Fibroblast of peridontal ligament (primary cell): ENCODE data around the gene UXS1.

ENCODE experiments used
- DNase-seq: peaks from one replicate; pipeline ENCODE4 v3.0.0-alpha.2; 2010; ENCODE audit errors: extremely low read depth

Gene UXS1

GRCh38 chr2:106109675-106110424, 84.3 kb downstream of the UXS1 start:
- no peak for DNase-seq

DNA sequence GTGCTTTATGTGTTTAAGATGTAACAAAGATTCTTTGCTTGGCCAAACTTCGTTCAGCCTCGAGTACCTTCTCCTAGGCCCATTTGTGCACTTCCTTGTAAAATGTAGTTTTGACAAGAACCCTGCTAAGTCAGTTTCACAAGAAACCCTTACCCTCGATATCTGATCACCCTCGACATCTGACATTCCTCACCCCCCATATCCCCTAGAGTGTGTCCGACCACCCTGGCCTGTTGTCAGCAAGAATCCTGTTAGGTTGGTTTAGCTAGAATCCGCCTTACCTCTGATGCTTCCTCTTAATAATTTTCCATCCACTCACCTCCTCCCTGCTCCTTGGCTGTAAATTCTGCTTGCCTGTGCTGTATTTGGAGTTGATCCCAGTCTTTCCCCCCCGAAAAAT, 85.3 kb downstream of the UXS1 start:
- DNase-seq, result no peak

DNA sequence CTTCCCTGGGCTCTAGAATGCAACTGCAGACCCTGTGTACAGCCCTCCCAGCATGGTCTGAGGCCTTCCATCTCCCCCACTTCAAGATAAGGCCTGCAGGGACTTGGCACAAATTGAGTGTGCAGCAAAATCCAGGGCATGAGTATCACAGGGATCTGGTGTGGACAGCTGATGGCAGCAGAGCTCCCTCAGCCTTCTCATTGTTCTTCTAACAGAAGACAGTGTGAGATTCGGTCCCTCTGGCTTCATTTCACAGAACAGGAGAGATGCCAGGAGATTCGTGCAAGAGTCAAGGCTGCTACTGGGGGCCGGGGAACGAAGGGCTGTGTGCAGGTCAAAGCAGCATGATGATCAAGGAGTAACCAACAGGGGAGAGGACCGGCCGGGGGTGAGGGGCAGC, 85.8 kb downstream of the UXS1 start:
- peak; percentile 59 for DNase-seq

DNA sequence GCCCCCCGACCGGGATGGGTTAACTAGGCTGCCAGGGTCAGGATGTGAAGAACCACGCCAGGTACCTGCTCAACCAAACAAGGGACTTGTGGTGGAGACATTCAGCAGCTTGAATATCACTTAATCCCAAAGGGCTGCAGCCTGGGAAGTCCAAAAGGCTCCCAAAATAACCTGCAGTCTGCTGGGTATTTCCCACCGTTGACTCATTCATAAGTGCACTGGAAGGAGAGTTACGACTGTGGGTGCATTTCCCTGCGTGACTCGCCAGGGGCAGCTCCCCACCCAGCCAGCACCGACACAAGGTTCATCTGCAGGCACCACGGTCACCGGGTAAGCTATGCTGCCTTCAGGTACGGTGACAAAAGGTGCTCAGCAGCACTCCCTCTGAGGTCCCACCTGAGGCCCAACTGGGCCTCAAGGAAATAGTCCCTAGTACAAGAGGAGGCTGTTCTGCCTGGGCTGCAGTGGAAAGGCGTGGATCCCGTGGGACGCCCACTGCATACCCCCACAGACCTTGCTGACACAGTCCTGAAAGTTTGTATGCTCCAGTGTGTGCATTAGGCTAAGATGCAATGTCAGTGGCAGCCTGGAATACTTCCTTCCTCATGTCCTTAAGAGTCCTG, 86.5 kb downstream of the UXS1 start:
- peak; percentile 14 for DNase-seq

- DNase-seq, result no peak
Observed at GRCh38 chr2:106106622-106107508, 87.2 kb downstream of the UXS1 start.

GRCh38 chr2:106105151-106105922, 88.8 kb downstream of the UXS1 start:
- DNase-seq, result no peak

GRCh38 chr2:106104332-106105062, 89.6 kb downstream of the UXS1 start:
- peak; percentile 77 for DNase-seq

- no peak for DNase-seq
Observed at GRCh38 chr2:106099691-106100090, 94.4 kb downstream of the UXS1 start.

GRCh38 chr2:106098664-106099063, 95.4 kb downstream of the UXS1 start:
- DNase-seq, result no peak

GRCh38 chr2:106098081-106098480, 96.0 kb downstream of the UXS1 start:
- no peak for DNase-seq

- no peak for DNase-seq
Observed at GRCh38 chr2:106097038-106098000, 96.8 kb downstream of the UXS1 start.

- no peak for DNase-seq
Observed at GRCh38 chr2:106096299-106097037, 97.6 kb downstream of the UXS1 start.

DNA sequence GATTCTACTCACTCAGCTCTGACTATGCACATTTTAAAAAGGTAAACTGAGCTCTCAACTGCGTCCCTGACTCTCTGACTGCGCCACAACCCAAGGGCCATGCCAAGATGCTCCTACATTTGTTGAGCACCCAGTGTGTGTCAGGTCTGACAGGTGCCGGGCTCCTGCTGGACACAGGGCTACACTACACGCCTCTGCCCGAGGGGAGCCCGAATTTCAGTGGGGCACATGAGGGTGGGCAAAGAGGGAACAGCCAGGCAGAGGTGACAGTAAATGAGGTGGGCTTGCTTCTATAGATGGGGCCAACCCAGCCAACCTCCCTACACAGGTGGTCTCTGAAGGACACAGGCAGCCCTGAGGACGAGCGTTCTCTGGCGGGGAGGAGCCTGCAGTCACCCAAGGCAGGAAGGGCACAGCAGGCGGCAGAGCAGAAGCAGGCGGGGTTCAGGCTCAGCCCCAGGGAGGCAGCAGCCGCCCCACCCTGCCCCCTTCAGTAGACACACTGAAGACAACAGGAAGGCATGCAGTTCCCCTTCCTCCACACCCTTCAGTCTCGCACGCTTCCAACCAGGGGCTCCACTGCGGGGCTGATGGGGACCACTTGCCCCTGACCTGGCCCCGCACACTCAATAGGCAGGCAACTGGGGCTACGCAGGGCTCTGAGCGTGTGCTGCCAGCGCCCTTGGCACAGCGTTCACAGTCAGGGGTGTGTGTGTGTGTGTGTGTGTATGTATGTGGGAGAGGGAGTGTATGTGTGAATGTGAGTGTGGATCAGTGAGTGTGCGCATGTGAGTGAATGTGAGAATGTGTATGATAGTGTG, 98.4 kb downstream of the UXS1 start:
- no peak for DNase-seq

GRCh38 chr2:106094131-106094841, 99.8 kb downstream of the UXS1 start:
- DNase-seq, result no peak

DNA sequence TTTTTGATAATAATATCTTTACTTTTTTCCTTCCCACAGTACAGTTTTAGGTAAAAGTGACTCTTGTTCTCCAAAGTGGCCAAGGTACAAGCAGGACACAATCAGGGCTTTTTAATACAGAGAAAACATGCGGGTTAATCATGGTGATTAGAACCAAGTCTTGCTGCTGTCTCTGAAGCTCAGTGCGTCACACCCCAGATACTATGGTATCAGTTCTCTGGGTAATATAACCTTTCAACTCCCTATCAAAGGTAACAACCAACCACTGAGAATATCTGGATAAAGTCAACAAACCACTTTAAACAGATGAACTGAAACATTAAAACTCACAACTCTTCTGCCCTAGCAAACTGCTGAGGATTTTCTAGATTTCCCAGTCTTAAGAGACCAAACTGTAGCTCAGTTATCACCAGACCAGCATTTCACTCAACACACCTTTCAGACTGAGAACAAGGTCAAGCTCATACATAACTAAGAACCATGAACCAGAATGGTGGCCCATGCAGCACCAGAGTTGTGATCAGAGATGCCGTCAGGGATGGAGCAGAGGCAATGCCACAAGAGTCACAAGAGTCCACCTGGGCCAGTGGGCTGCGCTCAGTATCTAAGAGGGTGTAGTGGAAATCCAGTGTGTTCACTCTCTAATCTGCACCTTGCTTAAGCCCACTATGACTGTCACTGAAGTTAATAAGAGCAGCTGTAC, 103.0 kb downstream of the UXS1 start:
- DNase-seq, result no peak

DNA sequence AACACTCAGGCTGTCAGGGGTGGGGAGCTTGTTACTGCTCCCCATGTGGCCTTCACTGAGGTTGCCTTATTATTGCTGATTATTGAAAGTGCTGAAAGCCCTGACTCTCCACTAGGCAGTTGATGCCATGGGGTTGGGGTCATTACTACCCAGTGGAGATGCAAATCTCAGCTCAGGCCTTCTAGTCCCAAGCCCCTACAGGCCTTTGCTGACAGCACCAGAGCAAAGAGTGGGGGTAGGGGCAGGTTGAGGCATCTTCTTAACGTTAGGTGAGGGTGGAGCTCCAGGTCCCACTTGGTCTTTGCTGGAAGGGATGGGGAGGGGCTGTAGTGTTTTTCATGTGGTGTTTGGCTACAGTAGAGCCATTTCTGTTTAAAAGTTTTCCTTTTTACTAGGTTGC, 104.5 kb downstream of the UXS1 start:
- no peak for DNase-seq
